Neural cell (in vitro differentiated cells): ENCODE results near the gene FCAR.

ENCODE experiments used
- EP300 ChIP-seq: fragments of 450-650 bp; conservative IDR thresholded peaks from 2 replicates; pipeline ENCODE4 v1.6.1; 2014; ENCODE audit warnings: antibody characterized with exemption, mild to moderate bottlenecking, moderate library complexity; ENCODE audit not compliant: poor library complexity, severe bottlenecking
- EZH2 ChIP-seq: fragments of 200-600, 300-800 bp; shearing (Covaris generic), sonication (generic); IDR thresholded peaks from 2 replicates; pipeline ENCODE4 v1.6.1; 2014; ENCODE audit warnings: antibody characterized with exemption, low read length, borderline replicate concordance, mild to moderate bottlenecking; ENCODE audit not compliant: insufficient read depth, poor library complexity, severe bottlenecking
- TF ChIP-seq, protein P1 (sequence below): fragments of 450-650 bp; IDR thresholded peaks from 2 replicates; pipeline ENCODE4 v1.5.1; 2014; ENCODE audit warnings: antibody characterized with exemption, mild to moderate bottlenecking, moderate library complexity; ENCODE audit not compliant: poor library complexity, severe bottlenecking

DNA sequence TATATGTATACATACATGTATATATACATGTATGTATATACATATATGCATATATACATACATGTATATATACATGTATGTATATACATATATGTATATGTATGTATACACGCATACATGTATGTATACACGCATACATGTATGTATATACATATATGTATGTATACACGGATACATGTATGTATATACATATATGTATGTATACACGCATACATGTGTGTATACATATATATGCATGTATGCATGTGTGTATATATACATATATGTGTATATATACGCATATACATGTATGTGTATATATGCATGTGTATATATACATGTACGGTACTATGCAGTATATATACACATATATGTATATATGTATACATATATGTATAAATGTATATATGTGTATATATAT, 29.3 kb downstream of the FCAR start:
- TF ChIP-seq EP300 (no peak), EZH2 (no peak)
- TF ChIP-seq, protein P1, sequence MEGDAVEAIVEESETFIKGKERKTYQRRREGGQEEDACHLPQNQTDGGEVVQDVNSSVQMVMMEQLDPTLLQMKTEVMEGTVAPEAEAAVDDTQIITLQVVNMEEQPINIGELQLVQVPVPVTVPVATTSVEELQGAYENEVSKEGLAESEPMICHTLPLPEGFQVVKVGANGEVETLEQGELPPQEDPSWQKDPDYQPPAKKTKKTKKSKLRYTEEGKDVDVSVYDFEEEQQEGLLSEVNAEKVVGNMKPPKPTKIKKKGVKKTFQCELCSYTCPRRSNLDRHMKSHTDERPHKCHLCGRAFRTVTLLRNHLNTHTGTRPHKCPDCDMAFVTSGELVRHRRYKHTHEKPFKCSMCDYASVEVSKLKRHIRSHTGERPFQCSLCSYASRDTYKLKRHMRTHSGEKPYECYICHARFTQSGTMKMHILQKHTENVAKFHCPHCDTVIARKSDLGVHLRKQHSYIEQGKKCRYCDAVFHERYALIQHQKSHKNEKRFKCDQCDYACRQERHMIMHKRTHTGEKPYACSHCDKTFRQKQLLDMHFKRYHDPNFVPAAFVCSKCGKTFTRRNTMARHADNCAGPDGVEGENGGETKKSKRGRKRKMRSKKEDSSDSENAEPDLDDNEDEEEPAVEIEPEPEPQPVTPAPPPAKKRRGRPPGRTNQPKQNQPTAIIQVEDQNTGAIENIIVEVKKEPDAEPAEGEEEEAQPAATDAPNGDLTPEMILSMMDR, result no peak
